NCI-H1417 treated with DMSO at 0.1 percent for 48 hours (cell line): ENCODE measurements around the gene ART5.

Experiments used
- DNase-seq: peaks from one replicate; lab custom pipeline; 2025; lab: John Stamatoyannopoulos, UW

The ART5 gene

GRCh38 chr11:3641701-3642070 lies at the start of gene ART5:
ART5 (minus strand) TSS chr11:3641992; CDS start chr11:3641862, 130 bp downstream.
- no peak for DNase-seq

- no peak for DNase-seq
These were observed 45.0 kb upstream of the ART5 start for GRCh38 chr11:3686751-3687150.

- no peak for DNase-seq
These were observed 44.1 kb upstream of the ART5 start for GRCh38 chr11:3685923-3686322.

- no peak for DNase-seq
These were observed 43.0 kb upstream of the ART5 start for GRCh38 chr11:3684819-3685172.

GRCh38 chr11:3684129-3684818 lies 42.5 kb upstream of the ART5 start:
- DNase-seq: no peak

- DNase-seq: no peak
These were observed 41.2 kb upstream of the ART5 start for GRCh38 chr11:3683039-3683438.

GRCh38 chr11:3679077-3679476 lies 37.3 kb upstream of the ART5 start:
- DNase-seq: no peak

- no peak for DNase-seq
These were observed 34.2 kb upstream of the ART5 start for GRCh38 chr11:3675971-3676370.

GRCh38 chr11:3674189-3674588 lies 32.4 kb upstream of the ART5 start:
- DNase-seq: no peak

GRCh38 chr11:3671334-3672254 lies 29.8 kb upstream of the ART5 start, which contains the start of gene CHRNA10:
CHRNA10 (minus strand) TSS chr11:3671384; CDS start chr11:3671312, 72 bp downstream.
- DNase-seq: no peak

GRCh38 chr11:3669742-3670183 lies 28.0 kb upstream of the ART5 start:
- no peak for DNase-seq

- no peak for DNase-seq
These were observed 27.3 kb upstream of the ART5 start for GRCh38 chr11:3669128-3669527.

- no peak for DNase-seq
These were observed 25.6 kb upstream of the ART5 start for GRCh38 chr11:3667149-3668035.

GRCh38 chr11:3666023-3666530 lies 24.3 kb upstream of the ART5 start:
- no peak for DNase-seq

- DNase-seq: no peak
These were observed 23.7 kb upstream of the ART5 start for GRCh38 chr11:3665336-3666022.

GRCh38 chr11:3664032-3664630 lies 22.3 kb upstream of the ART5 start:
- DNase-seq: no peak

GRCh38 chr11:3662856-3663255 lies 21.1 kb upstream of the ART5 start:
- DNase-seq: no peak

- no peak for DNase-seq
These were observed 19.2 kb upstream of the ART5 start for GRCh38 chr11:3660960-3661359.

GRCh38 chr11:3659595-3660515 lies 18.1 kb upstream of the ART5 start:
- DNase-seq: no peak

GRCh38 chr11:3658252-3658651 lies 16.5 kb upstream of the ART5 start:
- no peak for DNase-seq
